Endometrial microvascular endothelial cells (primary cell): ENCODE measurements around the gene OR5M10. TPM values are rescaled to one million over a fixed set of nuclear protein-coding genes. Genes with fewer than 3 reads are reported as not detected.
"Not testable (repeated sequence)": the region's sequence is repeated elsewhere in the genome, so short reads cannot be mapped to it uniquely, and the experiment has no call there.

Experiments used
- in situ Hi-C: cut with HindIII; loops from 2 replicates; pipeline ENCODE4 v1.10.0; 2017; ENCODE audit warnings: low sequenced_read_pairs, low pct_unique_long_range_greater_than_20kb; ENCODE audit errors: inconsistent ontology term
- total RNA-seq: library from RNA; depleted of rRNA; stranded (reverse); fragments of >200 nt; gene quantifications from one replicate; pipeline ENCODE4 v1.2.3, GENCODE V29; 2015; ENCODE audit errors: inconsistent ontology term

OR5M10 gene
- not detected for total RNA-seq

DNA sequence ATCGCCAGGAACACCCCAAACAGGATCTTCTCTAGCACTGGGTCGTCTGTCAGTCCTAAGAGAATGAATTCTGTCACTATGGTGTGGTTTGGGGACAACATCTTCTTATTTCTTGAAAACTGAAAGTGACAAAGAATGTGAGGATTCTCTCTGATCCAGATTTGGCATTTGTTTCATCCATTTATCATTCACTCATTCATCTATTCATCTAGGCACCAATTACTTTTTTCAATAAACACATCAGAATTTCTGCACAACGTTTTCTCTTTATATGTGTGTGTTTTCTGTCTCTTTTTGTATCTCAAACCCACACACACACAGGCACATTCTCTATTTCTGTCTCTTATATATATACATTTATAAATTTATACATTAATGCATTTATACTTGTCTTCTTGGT, at the start of gene OR5M10:
TSS of gene OR5M10 (minus strand) at position 101 of the 400 bp plus-strand sequence. CDS start at position 101, 0 bp downstream.
- in situ Hi-C loops = no loop called here

DNA sequence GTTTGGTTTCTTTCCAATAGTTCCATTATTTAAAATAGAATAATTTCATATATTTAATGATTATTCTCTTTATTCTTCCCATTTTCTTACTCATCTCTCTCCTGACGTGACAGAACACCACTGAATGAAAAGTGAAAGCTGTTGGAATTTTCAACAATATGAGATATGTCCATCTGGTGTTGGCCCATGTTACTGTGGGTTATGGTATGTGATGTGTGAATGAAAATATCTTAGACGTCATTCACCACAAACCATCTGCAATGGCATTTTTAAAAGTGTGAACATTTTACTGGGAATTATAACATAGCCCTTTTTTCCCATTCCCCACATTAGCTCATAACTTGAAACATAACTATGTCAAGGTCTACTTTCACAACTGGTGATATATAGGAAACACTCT, 48.4 kb upstream of the OR5M10 start:
- in situ Hi-C loops = no loop called here

- in situ Hi-C loops = no loop called here
Observed at GRCh38 chr11:56624661-56625110, 47.2 kb upstream of the OR5M10 start.

GRCh38 chr11:56611174-56611573, 33.7 kb upstream of the OR5M10 start:
- in situ Hi-C loops = no loop called here

DNA sequence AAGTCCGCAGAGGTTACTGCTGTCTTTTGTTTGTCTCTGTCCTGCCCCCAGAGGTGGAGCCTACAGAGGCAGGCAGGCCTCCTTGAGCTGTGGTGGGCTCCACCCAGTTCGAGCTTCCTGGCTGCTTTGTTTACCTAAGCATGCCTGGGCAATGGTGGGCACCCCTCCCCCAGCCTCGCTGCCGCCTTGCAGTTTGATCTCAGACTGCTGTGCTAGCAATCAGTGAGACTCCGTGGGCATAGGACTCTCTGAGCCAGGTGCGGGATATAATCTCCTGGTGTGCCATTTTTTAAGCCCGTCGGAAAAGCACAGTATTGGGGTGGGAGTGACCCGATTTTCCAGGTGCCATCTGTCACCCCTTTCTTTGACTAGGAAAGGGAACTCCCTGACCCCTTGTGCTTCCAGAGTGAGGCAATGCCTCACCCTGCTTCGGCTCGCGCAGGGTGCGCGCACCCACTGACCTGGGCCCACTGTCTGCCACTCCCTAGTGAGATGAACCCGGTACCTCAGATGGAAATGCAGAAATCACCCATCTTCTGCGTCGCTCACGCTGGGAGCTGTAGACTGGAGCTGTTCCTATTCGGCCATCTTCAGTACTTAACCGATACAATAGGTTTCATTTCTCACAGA, 14.7 kb upstream of the OR5M10 start:
- in situ Hi-C loops = not testable (repeated sequence)

- in situ Hi-C loops = no loop called here
Observed at GRCh38 chr11:56558574-56558973, 18.9 kb downstream of the OR5M10 start.

DNA sequence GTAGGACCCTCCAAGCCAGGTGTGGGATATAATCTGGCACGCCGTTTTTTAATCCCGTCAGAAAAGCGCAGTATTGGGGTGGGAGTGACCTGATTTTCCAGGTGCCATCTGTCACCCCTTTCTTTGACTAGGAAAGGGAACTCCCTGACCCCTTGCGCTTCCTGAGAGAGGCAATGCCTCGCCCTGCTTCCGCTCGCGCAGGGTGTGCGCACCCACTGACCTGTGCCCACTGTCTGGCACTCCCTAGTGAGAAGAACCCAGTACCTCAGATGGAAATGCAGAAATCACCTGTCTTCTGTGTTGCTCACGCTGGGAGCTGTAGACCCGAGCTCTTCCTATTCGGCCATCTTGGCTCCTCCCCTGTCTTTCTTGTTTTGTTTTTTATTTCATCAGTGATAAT, 22.8 kb downstream of the OR5M10 start:
- in situ Hi-C loops = not testable (repeated sequence)

DNA sequence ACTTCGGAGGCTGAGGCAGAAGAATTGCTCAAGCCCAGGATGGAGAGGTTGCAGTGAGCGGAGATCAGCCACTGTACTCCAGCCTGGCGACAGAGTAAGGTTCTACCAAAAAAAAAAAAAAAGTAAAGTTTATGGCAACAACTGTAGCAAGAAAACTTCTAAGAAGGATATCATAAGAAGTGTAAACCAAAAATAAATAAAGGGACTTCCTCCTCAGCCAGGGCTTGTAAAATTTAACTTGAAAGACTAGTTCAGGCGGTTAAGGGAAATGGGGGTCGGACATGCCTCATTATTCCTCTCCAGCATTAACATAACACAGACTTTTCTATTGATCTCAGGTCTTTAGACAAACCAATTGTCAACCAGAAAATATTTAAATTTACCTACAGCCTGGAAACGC, 32.0 kb downstream of the OR5M10 start:
- in situ Hi-C loops = no loop called here

- in situ Hi-C loops = no loop called here
Observed at GRCh38 chr11:56543739-56544138, 33.8 kb downstream of the OR5M10 start.

DNA sequence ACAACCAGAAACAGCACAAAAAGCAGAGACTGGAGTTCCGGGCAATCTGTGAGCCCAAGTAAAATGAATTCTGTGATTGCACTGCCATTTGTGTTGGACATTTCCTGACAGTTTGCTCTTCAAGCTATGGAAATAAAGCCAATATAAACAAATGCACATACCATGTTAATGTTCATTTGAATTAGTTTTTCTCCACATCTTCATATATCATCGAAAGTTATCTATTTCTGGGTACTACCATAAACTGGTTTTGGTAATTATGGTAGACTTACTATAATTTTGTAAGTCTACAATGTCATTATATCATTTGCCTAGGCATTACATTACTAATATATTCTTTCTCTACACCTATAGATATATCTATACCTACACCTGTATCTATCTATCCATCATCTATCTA, 34.4 kb downstream of the OR5M10 start, which contains the start of gene OR5M11:
TSS of gene OR5M11 (minus strand) at position 101 of the 400 bp plus-strand sequence. CDS start at position 101, 0 bp downstream.
- in situ Hi-C loops = no loop called here

- in situ Hi-C loops = no loop called here
Observed at GRCh38 chr11:56533054-56533740, 44.3 kb downstream of the OR5M10 start.

DNA sequence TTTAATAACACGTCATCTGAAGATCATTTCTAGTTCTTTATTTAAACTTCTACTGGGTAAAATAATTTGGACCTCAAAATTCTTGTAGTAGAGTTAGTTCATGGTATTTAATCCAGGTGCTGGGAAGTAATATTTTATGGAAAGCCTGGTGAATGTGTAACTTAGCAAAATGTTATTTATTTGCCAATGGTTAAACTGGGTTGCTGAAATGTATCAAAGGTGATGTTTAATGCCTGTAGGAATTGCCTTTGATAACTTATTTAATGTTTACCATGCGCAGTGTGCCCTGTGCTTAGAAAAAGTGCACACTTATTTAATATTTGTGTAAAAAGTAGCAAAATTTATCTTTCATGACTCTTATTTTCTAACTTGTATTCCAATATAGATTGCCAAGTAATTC, 45.7 kb downstream of the OR5M10 start:
- in situ Hi-C loops = no loop called here

Other genes with a start within 250 kb of the OR5M10 start
- not detected for gene OR8K1, start 231.7 kb downstream of the OR5M10 start, total RNA-seq
- not detected for gene OR8J1, start 223.4 kb downstream of the OR5M10 start, total RNA-seq
- not detected for gene OR8U1, start 202.1 kb downstream of the OR5M10 start, total RNA-seq
- gene OR5AL1, start 165.0 kb downstream of the OR5M10 start, total RNA-seq = not detected
- gene OR5M3, start 104.4 kb downstream of the OR5M10 start, total RNA-seq = not detected
- not detected for gene OR5M8, start 86.4 kb downstream of the OR5M10 start, total RNA-seq
- not detected for gene OR5M11, start 34.5 kb downstream of the OR5M10 start, total RNA-seq
- gene OR5M1, start 37.2 kb upstream of the OR5M10 start, total RNA-seq = not detected
- gene OR5AP2, start 64.7 kb upstream of the OR5M10 start, total RNA-seq = not detected
- gene OR5AR1, start 86.0 kb upstream of the OR5M10 start, total RNA-seq = not detected
- gene OR9G1, start 121.4 kb upstream of the OR5M10 start, total RNA-seq = not detected
- not detected for gene OR9G4, start 171.0 kb upstream of the OR5M10 start, total RNA-seq